NCI-H2107 treated with DMSO at 0.1 percent for 48 hours (cell line): ENCODE measurements around the gene PDX1.

Experiments used
- DNase-seq: peaks from one replicate; lab custom pipeline; 2025; ENCODE audit not compliant: unreplicated experiment; lab: John Stamatoyannopoulos, UW

PDX1 gene

GRCh38 chr13:27919934-27920676, at the start of gene PDX1:
PDX1 (plus strand) TSS chr13:27920000; CDS start chr13:27920139, 139 bp downstream.
- peak; percentile 25 for DNase-seq

GRCh38 chr13:27878274-27878673, 41.5 kb upstream of the PDX1 start:
- DNase-seq, result no peak

GRCh38 chr13:27889471-27889870, 30.3 kb upstream of the PDX1 start:
- no peak for DNase-seq

- DNase-seq, result no peak
Measured at GRCh38 chr13:27896726-27897125, 23.1 kb upstream of the PDX1 start.

- DNase-seq, result no peak
Measured at GRCh38 chr13:27904719-27905118, 15.1 kb upstream of the PDX1 start.

- DNase-seq, result no peak
Measured at GRCh38 chr13:27905650-27906049, 14.2 kb upstream of the PDX1 start.

GRCh38 chr13:27907121-27907787, 12.5 kb upstream of the PDX1 start:
- DNase-seq, result no peak

- no peak for DNase-seq
Measured at GRCh38 chr13:27909378-27909777, 10.4 kb upstream of the PDX1 start.

GRCh38 chr13:27911521-27911920, 8.3 kb upstream of the PDX1 start:
- DNase-seq, result no peak

- no peak for DNase-seq
Measured at GRCh38 chr13:27913160-27913559, 6.6 kb upstream of the PDX1 start.

GRCh38 chr13:27915301-27916207, 4.2 kb upstream of the PDX1 start:
- no peak for DNase-seq

GRCh38 chr13:27917121-27917947, 2.5 kb upstream of the PDX1 start:
- DNase-seq, result no peak

GRCh38 chr13:27918041-27918917, 1.5 kb upstream of the PDX1 start:
- DNase-seq, result no peak

- DNase-seq, result no peak
Measured at GRCh38 chr13:27918918-27919658, 712 bp upstream of the PDX1 start.

- no peak for DNase-seq
Measured at GRCh38 chr13:27919659-27919933, 204 bp upstream of the PDX1 start.

- no peak for DNase-seq
Measured at GRCh38 chr13:27920677-27921420, 1.0 kb downstream of the PDX1 start.

- no peak for DNase-seq
Measured at GRCh38 chr13:27921421-27921960, 1.7 kb downstream of the PDX1 start.
